HCT116 (cell line): ENCODE results near the gene FOXK1. TPM values are rescaled to one million over a fixed set of nuclear protein-coding genes. Genes with fewer than 3 reads are reported as not detected.

Experiments
- ATAC-seq: fragments of 200-7000 bp; cut with Tn5 transposase; 2 replicates; pipeline ENCODE4 v1.9.1; 2020; ENCODE audit warnings: mild to moderate bottlenecking, moderate library complexity
- BruUV-seq: library from RNA; stranded (reverse); fragments of 400-500 nt; replicated peaks from 2 replicates; lab custom pipeline; 2021; lab: Mats Ljungman, UMichigan
- CTCF ChIA-PET: fragments of 300-600 bp; sonication (Branson Sonifier 250); formaldehyde crosslinking; loops from one replicate; lab custom pipeline; 2021; ENCODE audit warnings: antibody characterized with exemption; lab: Charles Lee
- POLR2A ChIA-PET: fragments of 300-600, 350-600 bp; sonication (Branson Sonifier 250); formaldehyde crosslinking; loops from one replicate; lab custom pipeline; 2021; ENCODE audit warnings: antibody characterized with exemption; lab: Charles Lee
- RAD21 ChIA-PET, 2 experiments: fragments of 300-600 bp; sonication (Branson Sonifier 250); formaldehyde crosslinking; loops; one replicate each; lab custom pipeline; 2023; ENCODE audit warnings: low total read pairs in 2 of 2; ENCODE audit not compliant: uncharacterized antibody in 2 of 2, unreplicated experiment in 2 of 2, low non-redundant PET in 1 of 2; lab: Charles Lee
- DNase-seq: peaks from one replicate; pipeline ENCODE4 v3.0.0-alpha.2; 2010; ENCODE audit warnings: low read depth, low spot score
- H2AFZ ChIP-seq: fragments of 200-600 bp; shearing (Covaris generic), sonication (generic); 2 replicates; pipeline ENCODE4 v1.6.1; 2017; ENCODE audit warnings: low read depth, mixed run types, mixed read lengths, antibody characterized with exemption, low read length; ENCODE audit not compliant: poor library complexity, severe bottlenecking
- H3K27ac ChIP-seq: 2 replicates; pipeline ENCODE4 v1.5.1; 2012; ENCODE audit warnings: low read depth, low read length
- H3K27me3 ChIP-seq: fragments of 200-600 bp; sonication (generic); 2 replicates; pipeline ENCODE4 v1.6.1; 2016; ENCODE audit warnings: mixed run types, low read length, mixed read lengths; ENCODE audit not compliant: insufficient read depth
- H3K36me3 ChIP-seq, 2 experiments: fragments of 200-500 bp in 1 of 2; fragments of 200-600 bp in 1 of 2; sonication (Bioruptor generic) in 1 of 2; sonication (generic) in 1 of 2; 2 replicates each; pipeline versions ENCODE4 v1.5.1 to v1.6.1; 2014 to 2016; ENCODE audit warnings: low read length in 2 of 2, inconsistent platforms in 1 of 2, mixed read lengths in 1 of 2, mixed run types in 1 of 2; ENCODE audit not compliant: insufficient read depth in 2 of 2, control insufficient read depth in 1 of 2
- H3K4me1 ChIP-seq, 2 experiments: fragments of 200-600 bp in 1 of 2; sonication (generic) in 1 of 2; 2 replicates each; pipeline versions ENCODE4 v1.5.1 to v1.6.1; 2012 to 2017; ENCODE audit warnings: low read length in 2 of 2, inconsistent platforms in 1 of 2, mild to moderate bottlenecking in 1 of 2, mixed read lengths in 1 of 2, mixed run types in 1 of 2, moderate library complexity in 1 of 2; ENCODE audit not compliant: insufficient read depth in 2 of 2, control insufficient read depth in 1 of 2
- H3K4me2 ChIP-seq: fragments of 200-600 bp; sonication (generic); 2 replicates; pipeline ENCODE4 v1.6.1; 2017; ENCODE audit warnings: mixed run types, low read length, mixed read lengths
- H3K4me3 ChIP-seq, 2 experiments: fragments of 200-600 bp in 1 of 2; sonication (generic) in 1 of 2; replicated peaks in 1 of 2; 2 replicates each; pipeline ENCODE4 v1.5.1; 2011 to 2016; ENCODE audit warnings: low read length in 2 of 2, control low read depth in 1 of 2, low read depth in 1 of 2, mild to moderate bottlenecking in 1 of 2, mixed read lengths in 1 of 2, mixed run types in 1 of 2
- H3K79me2 ChIP-seq: fragments of 200-600 bp; sonication (generic); 2 replicates; pipeline ENCODE4 v1.6.1; 2017; ENCODE audit warnings: mild to moderate bottlenecking, mixed run types, low read length, moderate library complexity, mixed read lengths; ENCODE audit not compliant: insufficient read depth
- H3K9ac ChIP-seq: fragments of 200-600 bp; sonication (generic); 2 replicates; pipeline ENCODE4 v1.6.1; 2016; ENCODE audit warnings: low read length, mixed read lengths
- H3K9me2 ChIP-seq: fragments of 200-600 bp; sonication (generic), shearing (Covaris generic); 2 replicates; pipeline ENCODE4 v1.6.1; 2017; ENCODE audit warnings: mixed run types, mild to moderate bottlenecking, moderate library complexity; ENCODE audit not compliant: insufficient read depth
- H3K9me3 ChIP-seq, 2 experiments: fragments of 200-500 bp in 1 of 2; fragments of 200-600 bp in 1 of 2; sonication (Bioruptor generic) in 1 of 2; sonication (generic) in 1 of 2; 2 replicates each; pipeline ENCODE4 v1.6.1; 2014 to 2017; ENCODE audit warnings: low read length in 2 of 2, mixed read lengths in 2 of 2, inconsistent platforms in 1 of 2, low read depth in 1 of 2, mild to moderate bottlenecking in 1 of 2, mixed run types in 1 of 2, moderate library complexity in 1 of 2; ENCODE audit not compliant: control insufficient read depth in 1 of 2, insufficient read depth in 1 of 2
- H4K20me1 ChIP-seq: fragments of 200-600 bp; sonication (generic), shearing (Covaris generic); 2 replicates; pipeline ENCODE4 v1.6.1; 2017; ENCODE audit warnings: mixed run types, mild to moderate bottlenecking, moderate library complexity; ENCODE audit not compliant: insufficient read depth
- CEBPB ChIP-seq: IDR thresholded peaks from 2 replicates; pipeline ENCODE4 v1.6.1; 2012; ENCODE audit warnings: low read depth
- CTCF ChIP-seq, 3 experiments: fragments of 200-600 bp in 1 of 3; sonication (generic) in 1 of 3; IDR thresholded peaks in 2 of 3; conservative IDR thresholded peaks in 1 of 3; 2 replicates each; pipeline ENCODE4 v1.5.1; 2012 to 2017; ENCODE audit warnings: low read depth in 2 of 3, low read length in 2 of 3, antibody characterized with exemption in 1 of 3, borderline replicate concordance in 1 of 3, control low read depth in 1 of 3, mild to moderate bottlenecking in 1 of 3, mixed read lengths in 1 of 3, mixed run types in 1 of 3, moderate library complexity in 1 of 3; ENCODE audit not compliant: insufficient read depth in 1 of 3
- ELF1 ChIP-seq: IDR thresholded peaks from 2 replicates; pipeline ENCODE4 v1.6.1; 2012; ENCODE audit warnings: low read depth, borderline replicate concordance
- EZH2 ChIP-seq: fragments of 200-600 bp; sonication (generic); IDR thresholded peaks from 2 replicates; pipeline ENCODE4 v1.6.1; 2017; ENCODE audit warnings: antibody characterized with exemption, mixed run types
- MAX ChIP-seq: IDR thresholded peaks from 2 replicates; pipeline ENCODE4 v1.6.1; 2012
- POLR2A ChIP-seq: IDR thresholded peaks from 2 replicates; pipeline ENCODE4 v1.7.0; 2011; ENCODE audit warnings: borderline replicate concordance; ENCODE audit not compliant: insufficient read depth, insufficient read length; ENCODE audit errors: extremely low read depth
- POLR2AphosphoS5 ChIP-seq: IDR thresholded peaks from 2 replicates; pipeline ENCODE4 v1.6.1; 2011; ENCODE audit warnings: mild to moderate bottlenecking, low read depth, low read length, moderate library complexity
- RAD21 ChIP-seq: IDR thresholded peaks from 2 replicates; pipeline ENCODE4 v1.6.1; 2012; ENCODE audit warnings: low read depth, mild to moderate bottlenecking
- SRF ChIP-seq: IDR thresholded peaks from 2 replicates; pipeline ENCODE4 v1.6.1; 2012; ENCODE audit warnings: low read depth
- TCF7L2 ChIP-seq: IDR thresholded peaks from 2 replicates; pipeline ENCODE4 v1.7.0; 2011; ENCODE audit warnings: borderline replicate concordance, inconsistent platforms; ENCODE audit not compliant: insufficient read depth, insufficient read length; ENCODE audit errors: extremely low read depth
- YY1 ChIP-seq: IDR thresholded peaks from 2 replicates; pipeline ENCODE4 v1.6.1; 2011; ENCODE audit warnings: low read length, low read depth, moderate library complexity, mild to moderate bottlenecking; ENCODE audit not compliant: insufficient replicate concordance; ENCODE audit errors: extremely low read depth
- ZBTB33 ChIP-seq: IDR thresholded peaks from 2 replicates; pipeline ENCODE4 v1.6.1; 2011; ENCODE audit warnings: mild to moderate bottlenecking, low read length, moderate library complexity; ENCODE audit not compliant: insufficient replicate concordance; ENCODE audit errors: extremely low read depth
- ZFX ChIP-seq: fragments of 450-650 bp; IDR thresholded peaks from 2 replicates; pipeline ENCODE4 v1.6.1; 2017
- ZNF274 ChIP-seq: fragments of 200-500 bp; sonication (Bioruptor generic); IDR thresholded peaks from 2 replicates; pipeline ENCODE4 v1.6.1; 2014; ENCODE audit warnings: mild to moderate bottlenecking, low read depth, low read length, inconsistent platforms
- intact Hi-C: fragments of 100-400 bp; cut with micrococcal nuclease; formaldehyde crosslinking; loops from 2 replicates; pipeline ENCODE4 v1.10.0; 2022
- total RNA-seq: library from RNA; stranded (reverse); gene quantifications from one replicate; pipeline ENCODE4 v1.2.1, GENCODE V29; 2021; ENCODE audit not compliant: unreplicated experiment

Gene FOXK1
- total RNA-seq, 1 experiment from 2014 or later, result 60.5 TPM

- ATAC-seq (no peak), DNase-seq (no peak)
- H3K27ac ChIP-seq, result no peak overlapping the region
- peaks cover 0 to 2% of the 10 kb centered on the region in 2 experiments; a peak in 1 of 4 replicates for H3K36me3 ChIP-seq
- TF ChIP-seq EZH2, result no peak
- no peak for TF ChIP-seq ZFX
- no peak for TF ChIP-seq POLR2AphosphoS5
- TF ChIP-seq RAD21, result no peak
- TF ChIP-seq ZNF274, result no peak
- no peak for TF ChIP-seq YY1
- TF ChIP-seq ELF1, result no peak
- no peak for TF ChIP-seq CEBPB
- TF ChIP-seq TCF7L2, result no peak
- TF ChIP-seq POLR2A, result no peak
- H3K4me2 ChIP-seq, result no peak overlapping the region
- no peaks in the 10 kb centered on the region for H3K27me3 ChIP-seq
- ChIA-PET RAD21 (no interaction called here), CTCF (no interaction called here), POLR2A (no interaction called here)
- no peak overlapping the region for H2AFZ ChIP-seq
- BruUV-seq, result no TSS peak
- H3K79me2 ChIP-seq, result no peaks in the 10 kb centered on the region
- H3K9ac ChIP-seq, result no peak overlapping the region
- H4K20me1 ChIP-seq, result no peaks in the 10 kb centered on the region
- H3K4me3 ChIP-seq, result no peak overlapping the region
- intact Hi-C loops, result no loop called here
- H3K9me3 ChIP-seq, result no peaks in the 10 kb centered on the region
- no peaks in the 10 kb centered on the region for H3K9me2 ChIP-seq
- no peaks in the 10 kb centered on the region for H3K4me1 ChIP-seq
Observed at GRCh38 chr7:4784799-4785198, 102.7 kb downstream of the FOXK1 start.

GRCh38 chr7:4785371-4785770, 103.3 kb downstream of the FOXK1 start:
- H4K20me1 ChIP-seq, result no peaks in the 10 kb centered on the region
- ATAC-seq (no peak), DNase-seq (no peak)
- H3K9me2 ChIP-seq, result no peaks in the 10 kb centered on the region
- no peaks in the 10 kb centered on the region for H3K4me1 ChIP-seq
- intact Hi-C loops, result no loop called here
- ChIA-PET RAD21 (no interaction called here), POLR2A (no interaction called here), CTCF (no interaction called here)
- no peak overlapping the region for H3K9ac ChIP-seq
- H3K4me2 ChIP-seq, result no peak overlapping the region
- no peak overlapping the region for H3K27ac ChIP-seq
- TF ChIP-seq MAX, result no peak
- no peak for TF ChIP-seq SRF
- TF ChIP-seq CTCF (IDR thresholded peaks at IDR 0.05 in 2 of 3, conservative IDR thresholded peaks at IDR 0.05 in 1 of 3; ENCODE audit: borderline replicate concordance in 1 of 3, insufficient read depth in 1 of 3, low read depth in 2 of 3, low read length in 2 of 3), result no peak
- TF ChIP-seq ZBTB33, result no peak
- no peak for TF ChIP-seq POLR2A
- H3K4me3 ChIP-seq, result no peak overlapping the region
- no peaks in the 10 kb centered on the region for H3K9me3 ChIP-seq
- no peak overlapping the region for H2AFZ ChIP-seq
- H3K79me2 ChIP-seq, result no peaks in the 10 kb centered on the region
- no peaks in the 10 kb centered on the region for H3K27me3 ChIP-seq
- no TSS peak for BruUV-seq
- peaks cover 0 to 2% of the 10 kb centered on the region in 2 experiments; a peak in 1 of 4 replicates for H3K36me3 ChIP-seq
